ENCODE measurements around the gene RHCG. TPM values are rescaled to one million over a fixed set of nuclear protein-coding genes. Genes with fewer than 3 reads are reported as not detected.

RHCG gene
- total and polyA plus RNA-seq, 2 of the 4 experiments (the other 2 are of a cell fraction) = not detected

DNA sequence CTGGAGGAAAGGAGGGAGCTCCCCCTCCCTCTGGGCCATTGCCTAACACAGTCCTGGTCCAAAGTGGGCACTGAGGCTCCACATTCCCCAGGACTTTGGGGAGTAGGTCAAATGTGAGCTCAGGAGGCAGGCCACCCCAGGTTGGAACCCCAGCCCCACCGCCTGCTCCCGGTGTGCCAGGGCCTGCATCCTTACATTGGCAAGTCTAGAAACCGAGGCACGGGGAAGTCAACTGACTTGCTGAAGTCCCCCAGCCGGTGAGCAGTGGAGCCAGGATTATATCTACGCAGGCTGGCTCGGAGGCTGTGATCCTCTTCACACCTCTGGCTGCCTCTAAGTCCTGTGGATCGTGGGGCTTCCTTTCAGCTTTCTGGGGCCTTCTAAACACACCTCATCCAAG, 48.7 kb downstream of the RHCG start:
- DNase-seq (no peak), ATAC-seq (ENCODE audit: low read depth) (no peak)
- dilution Hi-C loops (cut with HindIII; ENCODE audit: low sequenced_read_pairs, unreplicated experiment) (no loop called here), in situ Hi-C loops (cut with MboI; ENCODE audit: low sequenced_read_pairs) (no loop called here), intact Hi-C loops (cut with micrococcal nuclease) (no loop called here)
- Histone ChIP-seq H2BK5ac (ENCODE audit: low read depth, low read length, poor library complexity, severe bottlenecking) (no peak overlapping the region), H3K9ac (ENCODE audit: low read depth, low read length) (no peak overlapping the region), H4K5ac (ENCODE audit: low read depth, low read length) (no peak overlapping the region), H3K79me1 (ENCODE audit: low read depth in 1 of 2, low read length in 2 of 2) (no peaks in the 10 kb centered on the region), H2BK120ac (ENCODE audit: low read depth, low read length) (no peak overlapping the region), H4K20me1 (ENCODE audit: insufficient read depth, low read length) (no peaks in the 10 kb centered on the region), H4K91ac (ENCODE audit: insufficient read depth, low read depth, low read length) (no peak overlapping the region), H3K56ac (ENCODE audit: extremely low read depth, insufficient read depth, low read length) (no peak overlapping the region), H3K36me3 (ENCODE audit: control insufficient read depth, insufficient read depth, low read length) (no peaks in the 10 kb centered on the region), H2BK15ac (ENCODE audit: low read depth, low read length) (no peak overlapping the region), H3K27me3 (ENCODE audit: control insufficient read depth, insufficient read depth, low read length) (peaks cover 73% of the 10 kb centered on the region), H3K9me3 (ENCODE audit: control insufficient read depth, insufficient read depth, low read length) (no peaks in the 10 kb centered on the region), H2AK9ac (replicated peaks; ENCODE audit: low read depth, low read length, poor library complexity) (no peak overlapping the region), H2AK5ac (ENCODE audit: low read depth, low read length) (no peak overlapping the region), H3K4me3 (ENCODE audit: insufficient read depth, low read depth, low read length) (no peak overlapping the region), H3K14ac (replicated peaks; ENCODE audit: low read depth, low read length) (no peak overlapping the region), H3K4me1 (ENCODE audit: control insufficient read depth, insufficient read depth, low read length) (no peaks in the 10 kb centered on the region; the same call in 1 of the 2 replicates), H2BK20ac (ENCODE audit: low read depth, low read length) (no peak overlapping the region), H4K8ac (ENCODE audit: low read depth in 2 of 2, low read length in 2 of 2) (no peak overlapping the region), H3K4ac (ENCODE audit: low read depth, low read length) (no peak overlapping the region), H3K4me2 (ENCODE audit: low read depth, low read length) (no peak overlapping the region), H2AFZ (replicated peaks; ENCODE audit: low read length, poor library complexity) (no peak overlapping the region), H3K27ac (ENCODE audit: insufficient read depth, low read length) (no peak overlapping the region), H3K9me1 (ENCODE audit: insufficient read depth, low read length) (0 out of 2 replicates have a peak, but pooled peaks cover 3% of the 10 kb centered on the region), H3K23ac (ENCODE audit: low read depth, low read length) (no peak overlapping the region), H3K18ac (ENCODE audit: low read depth, low read length) (no peak overlapping the region)
- CTCF ChIA-PET = no interaction called here
- BruUV-seq (replicated peaks) = no TSS peak
- 100% methylated on average over 2 of the region's 8 CpGs; no CpG with 5 or more reads in 1 of the 2 experiments for WGBS, 2 experiments (ENCODE audit: extremely low coverage in 2 of 2, insufficient read length in 1 of 2)
- POLR2A ChIA-PET (ENCODE audit: unreplicated experiment) = no interaction called here
- TF ChIP-seq ELK1 (IDR thresholded peaks at IDR 0.05; ENCODE audit: borderline replicate concordance, low read depth, low read length) = no peak
- no peak for TF ChIP-seq BHLHE40 (IDR thresholded peaks at IDR 0.05; ENCODE audit: low read depth, low read length)
- no peak for TF ChIP-seq MAFK (IDR thresholded peaks at IDR 0.05; ENCODE audit: low read depth, low read length)
- no peak for TF ChIP-seq SMC3 (IDR thresholded peaks at IDR 0.05; ENCODE audit: low read depth, low read length)
- TF ChIP-seq RCOR1 (IDR thresholded peaks at IDR 0.05; ENCODE audit: insufficient replicate concordance, low read length) = no peak
- TF ChIP-seq CHD1 (IDR thresholded peaks at IDR 0.05; ENCODE audit: low read depth, low read length) = no peak
- TF ChIP-seq MAZ (IDR thresholded peaks at IDR 0.05; ENCODE audit: borderline replicate concordance, low read depth, low read length) = no peak
- TF ChIP-seq, protein P1, sequence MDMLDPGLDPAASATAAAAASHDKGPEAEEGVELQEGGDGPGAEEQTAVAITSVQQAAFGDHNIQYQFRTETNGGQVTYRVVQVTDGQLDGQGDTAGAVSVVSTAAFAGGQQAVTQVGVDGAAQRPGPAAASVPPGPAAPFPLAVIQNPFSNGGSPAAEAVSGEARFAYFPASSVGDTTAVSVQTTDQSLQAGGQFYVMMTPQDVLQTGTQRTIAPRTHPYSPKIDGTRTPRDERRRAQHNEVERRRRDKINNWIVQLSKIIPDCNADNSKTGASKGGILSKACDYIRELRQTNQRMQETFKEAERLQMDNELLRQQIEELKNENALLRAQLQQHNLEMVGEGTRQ (IDR thresholded peaks at IDR 0.05; ENCODE audit: low read depth, low read length) = no peak
- TF ChIP-seq, protein P2, sequence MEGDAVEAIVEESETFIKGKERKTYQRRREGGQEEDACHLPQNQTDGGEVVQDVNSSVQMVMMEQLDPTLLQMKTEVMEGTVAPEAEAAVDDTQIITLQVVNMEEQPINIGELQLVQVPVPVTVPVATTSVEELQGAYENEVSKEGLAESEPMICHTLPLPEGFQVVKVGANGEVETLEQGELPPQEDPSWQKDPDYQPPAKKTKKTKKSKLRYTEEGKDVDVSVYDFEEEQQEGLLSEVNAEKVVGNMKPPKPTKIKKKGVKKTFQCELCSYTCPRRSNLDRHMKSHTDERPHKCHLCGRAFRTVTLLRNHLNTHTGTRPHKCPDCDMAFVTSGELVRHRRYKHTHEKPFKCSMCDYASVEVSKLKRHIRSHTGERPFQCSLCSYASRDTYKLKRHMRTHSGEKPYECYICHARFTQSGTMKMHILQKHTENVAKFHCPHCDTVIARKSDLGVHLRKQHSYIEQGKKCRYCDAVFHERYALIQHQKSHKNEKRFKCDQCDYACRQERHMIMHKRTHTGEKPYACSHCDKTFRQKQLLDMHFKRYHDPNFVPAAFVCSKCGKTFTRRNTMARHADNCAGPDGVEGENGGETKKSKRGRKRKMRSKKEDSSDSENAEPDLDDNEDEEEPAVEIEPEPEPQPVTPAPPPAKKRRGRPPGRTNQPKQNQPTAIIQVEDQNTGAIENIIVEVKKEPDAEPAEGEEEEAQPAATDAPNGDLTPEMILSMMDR (conservative IDR thresholded peaks at IDR 0.05; ENCODE audit: low read depth, low read length) = no peak
- no peak for TF ChIP-seq MXI1 (IDR thresholded peaks at IDR 0.05; ENCODE audit: borderline replicate concordance, low read depth, low read length)
- TF ChIP-seq FOS (IDR thresholded peaks at IDR 0.05; ENCODE audit: low read depth, low read length) = no peak
- no peak for TF ChIP-seq NFE2L2 (IDR thresholded peaks at IDR 0.05; ENCODE audit: low read depth, low read length)
- TF ChIP-seq RAD21 (IDR thresholded peaks at IDR 0.05; ENCODE audit: low read length) = no peak
- no peak for TF ChIP-seq POLR2A (IDR thresholded peaks at IDR 0.05; ENCODE audit: low read depth, low read length)
- TF ChIP-seq RFX5 (IDR thresholded peaks at IDR 0.05; ENCODE audit: low read depth, low read length) = no peak
- TF ChIP-seq CEBPB (IDR thresholded peaks at IDR 0.05; ENCODE audit: low read depth, low read length) = no peak
